Stimulated activated memory B cell treated with anti-CD40 and anti-IgM and Interleukin-4, amounts not matched to agents 10 μg/mL and 1 μg/mL and 100 μg/mL, for 72 hours (primary cell): ENCODE data around the gene DACT1.

ENCODE experiments used
- ATAC-seq: fragments of 150-1000 bp; cut with Tn5 transposase; 2 replicates; pipeline ENCODE4 v1.10.0; 2021
- H3K27ac Mint-ChIP-seq: one replicate; pipeline ENCODE4 v1.8.0; 2022; ENCODE audit warnings: mild to moderate bottlenecking, mixed read lengths
- H3K27me3 Mint-ChIP-seq: one replicate; pipeline ENCODE4 v1.8.0; 2022; ENCODE audit warnings: mixed read lengths
- H3K36me3 Mint-ChIP-seq: one replicate; pipeline ENCODE4 v1.8.0; 2022; ENCODE audit warnings: mixed read lengths
- H3K4me1 Mint-ChIP-seq: one replicate; pipeline ENCODE4 v1.8.0; 2022; ENCODE audit warnings: mixed read lengths
- H3K4me3 Mint-ChIP-seq: one replicate; pipeline ENCODE4 v1.8.0; 2022; ENCODE audit warnings: mild to moderate bottlenecking, moderate library complexity, mixed read lengths
- H3K9me3 Mint-ChIP-seq: one replicate; pipeline ENCODE4 v1.8.0; 2022; ENCODE audit warnings: mixed read lengths

Gene DACT1

DNA sequence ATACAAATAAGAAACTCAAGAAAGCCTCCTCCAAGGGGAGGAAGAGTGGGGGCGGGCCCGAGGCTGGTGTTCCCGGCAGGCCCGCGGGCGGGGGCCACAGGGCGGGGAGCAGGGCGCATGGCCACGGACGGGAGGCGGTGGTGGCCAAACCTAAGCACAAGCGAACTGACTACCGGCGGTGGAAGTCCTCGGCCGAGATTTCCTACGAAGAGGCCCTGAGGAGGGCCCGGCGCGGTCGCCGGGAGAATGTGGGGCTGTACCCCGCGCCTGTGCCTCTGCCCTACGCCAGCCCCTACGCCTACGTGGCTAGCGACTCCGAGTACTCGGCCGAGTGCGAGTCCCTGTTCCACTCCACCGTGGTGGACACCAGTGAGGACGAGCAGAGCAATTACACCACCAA is 8.7 kb downstream of the DACT1 start:
- H3K4me1 Mint-ChIP-seq = no peaks in the 10 kb centered on the region
- H3K27ac Mint-ChIP-seq = no peak overlapping the region
- no peak overlapping the region for H3K4me3 Mint-ChIP-seq
- ATAC-seq = peak; percentile 34
- no peaks in the 10 kb centered on the region for H3K9me3 Mint-ChIP-seq
- H3K27me3 Mint-ChIP-seq = peaks cover 13% of the 10 kb centered on the region
- no peaks in the 10 kb centered on the region for H3K36me3 Mint-ChIP-seq

DNA sequence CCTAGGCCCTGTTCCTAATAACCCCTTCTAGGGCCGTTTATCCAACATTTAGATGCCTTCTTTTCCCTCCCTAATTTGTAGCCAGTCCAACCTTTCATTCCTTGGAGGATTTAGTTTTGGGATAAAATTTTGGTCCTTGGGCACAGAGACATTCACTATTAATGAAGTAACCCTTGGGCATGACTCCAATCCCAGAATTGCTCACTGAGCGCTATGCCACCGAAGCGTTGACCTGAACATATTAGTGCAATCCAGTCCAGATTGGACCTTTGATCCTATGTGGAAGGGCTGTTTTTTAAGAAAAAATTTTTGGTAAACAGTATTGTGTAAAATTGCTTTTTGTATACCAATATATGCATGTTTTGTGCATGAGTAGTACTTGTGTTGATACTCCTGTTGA is 10.0 kb downstream of the DACT1 start:
- Mint-ChIP-seq H3K9me3 (no peaks in the 10 kb centered on the region), H3K27ac (no peak overlapping the region), H3K4me1 (no peaks in the 10 kb centered on the region), H3K36me3 (no peaks in the 10 kb centered on the region), H3K27me3 (peaks cover under 1% of the 10 kb centered on the region), H3K4me3 (no peak overlapping the region)
- ATAC-seq = no peak

DNA sequence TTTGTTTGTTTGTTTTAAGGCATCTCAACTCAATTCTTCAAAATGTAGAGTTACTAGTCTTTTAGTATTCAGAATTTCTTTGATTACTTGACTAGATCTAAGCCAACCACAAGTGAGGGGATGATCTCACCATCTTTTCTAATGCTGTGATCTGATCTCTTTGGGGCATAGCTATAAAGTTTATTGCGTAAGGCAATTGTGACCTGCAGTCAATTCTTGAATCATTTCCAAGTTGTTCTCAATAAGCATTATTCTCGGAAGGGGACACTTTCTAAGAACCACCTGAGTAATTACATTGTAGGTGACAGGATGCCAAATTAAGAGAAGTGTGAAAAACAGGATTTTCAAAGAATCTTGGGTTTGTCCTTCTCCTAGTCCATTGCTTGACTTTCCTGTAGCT is 13.1 kb downstream of the DACT1 start:
- Mint-ChIP-seq H3K27me3 (no peaks in the 10 kb centered on the region), H3K9me3 (no peaks in the 10 kb centered on the region), H3K27ac (no peak overlapping the region), H3K4me1 (no peaks in the 10 kb centered on the region), H3K4me3 (no peak overlapping the region), H3K36me3 (no peaks in the 10 kb centered on the region)
- no peak for ATAC-seq

DNA sequence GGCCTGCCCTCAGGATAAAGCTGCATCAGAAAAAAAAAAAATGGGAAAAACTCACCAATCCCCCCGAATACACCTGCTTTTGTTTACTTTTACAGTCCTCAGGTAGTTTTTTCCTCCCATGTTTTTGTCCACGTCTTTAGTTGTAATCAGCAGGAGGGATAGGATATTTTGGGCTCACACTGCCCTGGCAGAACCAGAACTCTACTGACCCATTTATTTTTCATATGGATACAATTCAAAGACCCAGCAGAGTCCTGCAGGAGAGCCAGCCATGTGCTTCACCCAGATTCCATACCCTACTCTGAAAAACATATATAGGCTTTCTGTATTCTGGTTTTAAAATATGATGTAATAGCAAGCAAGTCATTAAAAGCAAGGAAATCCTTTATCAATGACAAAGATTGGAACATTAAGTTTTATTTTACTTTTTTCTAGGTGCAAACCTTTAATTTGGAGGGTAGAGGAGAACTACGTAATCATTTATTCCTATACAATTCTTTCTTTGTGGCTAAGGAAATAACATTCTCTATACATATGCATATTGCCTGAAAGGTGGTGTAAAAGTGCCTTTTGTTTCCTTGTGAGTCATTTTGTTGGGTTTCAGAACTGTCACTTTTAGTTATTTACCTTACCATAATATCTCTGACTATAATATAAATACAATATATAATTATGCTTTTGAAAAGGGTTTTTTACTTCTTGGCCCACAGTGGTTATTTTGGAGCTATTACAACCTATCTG is 19.1 kb downstream of the DACT1 start:
- Mint-ChIP-seq H3K9me3 (no peaks in the 10 kb centered on the region), H3K27me3 (no peaks in the 10 kb centered on the region), H3K36me3 (no peaks in the 10 kb centered on the region), H3K27ac (no peak overlapping the region), H3K4me1 (no peaks in the 10 kb centered on the region), H3K4me3 (no peak overlapping the region)
- no peak for ATAC-seq

DNA sequence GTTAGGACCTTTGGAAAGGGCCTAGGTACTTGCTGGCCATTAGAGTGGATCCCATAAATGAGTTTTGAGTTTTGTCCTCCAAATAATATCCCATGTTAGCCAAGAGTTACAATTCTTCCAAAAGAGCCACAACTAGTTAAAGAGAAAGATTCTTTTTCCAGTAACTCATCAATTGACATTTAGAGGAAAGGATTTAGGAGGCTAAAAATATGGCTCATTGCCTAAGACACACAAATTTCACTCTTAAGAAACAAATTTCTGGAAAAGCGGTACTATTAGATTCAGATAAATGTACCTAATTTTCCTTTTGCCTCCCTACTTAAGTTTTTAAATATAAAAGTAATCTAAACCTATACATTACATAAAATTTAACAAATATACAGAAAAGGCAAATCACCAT is 21.3 kb downstream of the DACT1 start:
- no peak overlapping the region for H3K4me3 Mint-ChIP-seq
- ATAC-seq = no peak

DNA sequence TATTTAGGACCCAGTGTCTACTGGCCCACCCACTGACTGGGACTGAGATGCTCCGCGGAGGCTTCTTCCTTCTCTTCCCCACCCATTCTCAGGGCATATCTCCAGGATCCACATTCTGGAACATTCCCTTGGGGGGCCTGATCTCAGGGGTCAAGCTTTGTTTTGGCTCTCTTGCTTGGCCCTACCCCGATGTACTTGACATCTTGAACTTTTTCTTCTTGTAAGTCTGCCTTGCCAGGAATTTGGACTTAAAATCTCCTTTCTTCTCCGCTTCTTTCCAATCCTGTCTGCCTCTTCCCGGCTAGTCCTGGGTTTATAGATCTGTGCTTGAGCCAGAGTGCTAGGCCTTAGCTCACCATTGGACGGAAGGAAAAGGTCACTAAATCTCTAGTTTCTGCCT is 22.1 kb downstream of the DACT1 start:
- no peaks in the 10 kb centered on the region for H3K36me3 Mint-ChIP-seq

More for the DNA sequence above, 21.3 kb downstream of the DACT1 start:
- no peaks in the 10 kb centered on the region for H3K36me3 Mint-ChIP-seq
- no peaks in the 10 kb centered on the region for H3K9me3 Mint-ChIP-seq
- H3K27ac Mint-ChIP-seq = no peak overlapping the region
- H3K4me1 Mint-ChIP-seq = no peaks in the 10 kb centered on the region
- peaks cover under 1% of the 10 kb centered on the region for H3K27me3 Mint-ChIP-seq

DNA sequence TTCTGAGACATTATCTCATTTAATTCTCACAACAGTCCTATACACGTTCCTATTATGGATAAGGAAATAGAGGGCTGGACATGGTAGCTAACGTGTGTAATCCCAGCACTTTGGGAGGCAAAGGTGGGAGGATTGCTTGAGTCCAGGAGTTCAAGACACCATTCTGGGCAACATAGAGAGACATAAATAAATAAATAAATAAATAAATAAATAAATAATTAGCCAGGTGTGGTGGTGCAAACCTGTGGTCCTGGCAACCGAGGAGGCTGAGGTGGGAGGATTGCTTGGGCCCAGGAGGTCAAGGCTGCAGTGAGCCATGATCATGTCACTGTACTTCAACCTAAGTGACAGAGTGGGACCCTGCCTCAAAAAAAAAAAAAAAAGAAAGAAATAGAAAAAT is 22.6 kb downstream of the DACT1 start:
- no peak for ATAC-seq
- Mint-ChIP-seq H3K27me3 (peaks cover 14% of the 10 kb centered on the region), H3K9me3 (no peaks in the 10 kb centered on the region), H3K4me3 (no peak overlapping the region), H3K4me1 (no peaks in the 10 kb centered on the region), H3K36me3 (no peaks in the 10 kb centered on the region), H3K27ac (no peak overlapping the region)

More for the DNA sequence above, 22.1 kb downstream of the DACT1 start:
- Mint-ChIP-seq H3K4me3 (no peak overlapping the region), H3K27ac (no peak overlapping the region), H3K9me3 (no peaks in the 10 kb centered on the region), H3K4me1 (no peaks in the 10 kb centered on the region), H3K27me3 (peaks cover 8% of the 10 kb centered on the region)
- no peak for ATAC-seq

DNA sequence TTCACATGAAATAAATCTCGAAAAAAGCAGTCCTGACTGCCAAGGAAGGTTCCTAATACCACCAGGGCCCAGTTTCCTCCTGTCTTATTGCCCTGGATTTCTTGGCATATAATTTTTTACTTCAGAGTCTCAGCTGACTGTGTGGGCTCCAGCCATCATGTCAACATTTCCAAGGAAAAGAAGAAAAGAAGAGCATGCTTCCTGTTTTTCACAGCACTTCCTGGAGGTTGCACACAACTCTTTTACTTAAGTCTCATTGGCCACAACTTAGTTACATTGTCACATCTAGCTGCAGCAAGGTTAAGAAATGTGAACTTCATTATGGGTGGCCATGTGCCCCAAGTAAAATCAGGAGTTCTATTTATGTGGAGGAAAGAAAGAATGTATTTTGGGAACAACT is 24.3 kb downstream of the DACT1 start:
- H3K36me3 Mint-ChIP-seq = no peaks in the 10 kb centered on the region
- no peaks in the 10 kb centered on the region for H3K4me1 Mint-ChIP-seq
- no peak overlapping the region for H3K4me3 Mint-ChIP-seq
- no peak overlapping the region for H3K27ac Mint-ChIP-seq
- H3K9me3 Mint-ChIP-seq = no peaks in the 10 kb centered on the region
- H3K27me3 Mint-ChIP-seq = peaks cover 16% of the 10 kb centered on the region
- no peak for ATAC-seq

DNA sequence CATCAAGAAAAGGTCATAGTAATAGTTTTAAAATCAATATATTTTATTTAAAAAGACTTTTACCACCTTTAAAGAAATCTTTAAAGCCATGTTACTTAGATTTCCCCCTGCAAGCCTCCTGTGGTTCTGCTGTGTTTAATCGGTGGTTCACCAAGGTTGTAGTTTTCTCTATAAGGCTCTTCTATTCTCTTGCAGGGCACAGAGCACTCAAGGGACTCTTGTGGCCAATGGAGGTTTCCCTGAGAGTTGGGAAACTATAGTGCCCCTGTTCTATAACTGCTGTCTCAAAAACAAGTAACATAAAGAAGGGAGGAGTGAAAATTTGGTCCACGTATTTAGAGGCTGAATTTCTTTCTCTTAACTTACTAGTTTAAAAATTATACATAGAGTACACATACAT is 25.0 kb downstream of the DACT1 start:
- Mint-ChIP-seq H3K9me3 (no peaks in the 10 kb centered on the region), H3K4me1 (no peaks in the 10 kb centered on the region), H3K36me3 (no peaks in the 10 kb centered on the region), H3K4me3 (no peak overlapping the region), H3K27ac (no peak overlapping the region), H3K27me3 (peaks cover 16% of the 10 kb centered on the region)
- no peak for ATAC-seq

DNA sequence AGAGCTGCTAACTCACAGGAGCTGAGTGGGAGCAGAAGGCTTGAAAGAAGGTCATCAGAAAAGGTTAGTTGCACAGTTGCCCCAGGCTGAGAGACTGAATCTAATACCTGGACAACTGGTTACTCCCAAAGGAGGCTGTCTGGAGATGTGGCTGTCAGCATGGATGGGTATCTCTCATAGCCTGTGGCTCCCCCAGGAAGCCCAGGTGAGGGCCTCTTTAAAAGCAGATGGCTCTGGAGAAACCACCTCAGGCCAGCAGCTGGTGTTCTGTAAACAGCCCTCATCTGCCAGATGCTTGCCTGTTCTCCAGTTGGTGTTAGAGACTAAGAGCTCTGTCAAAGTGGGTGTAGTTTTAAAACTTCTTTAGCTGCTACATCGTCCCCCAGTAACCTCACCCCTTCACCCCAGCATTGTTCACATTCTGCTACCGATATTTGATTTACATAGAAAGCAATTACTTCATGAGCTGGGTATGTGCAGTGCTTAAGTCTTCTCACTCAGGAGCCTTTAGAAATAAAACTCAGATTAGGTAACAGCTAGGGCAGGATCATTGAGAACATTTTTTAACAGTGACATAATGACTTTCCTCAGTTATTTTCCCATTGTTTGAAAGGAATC is 25.8 kb downstream of the DACT1 start:
- ATAC-seq = no peak
- Mint-ChIP-seq H3K9me3 (no peaks in the 10 kb centered on the region), H3K27me3 (peaks cover 16% of the 10 kb centered on the region), H3K4me1 (no peaks in the 10 kb centered on the region), H3K36me3 (no peaks in the 10 kb centered on the region), H3K4me3 (no peak overlapping the region), H3K27ac (no peak overlapping the region)

DNA sequence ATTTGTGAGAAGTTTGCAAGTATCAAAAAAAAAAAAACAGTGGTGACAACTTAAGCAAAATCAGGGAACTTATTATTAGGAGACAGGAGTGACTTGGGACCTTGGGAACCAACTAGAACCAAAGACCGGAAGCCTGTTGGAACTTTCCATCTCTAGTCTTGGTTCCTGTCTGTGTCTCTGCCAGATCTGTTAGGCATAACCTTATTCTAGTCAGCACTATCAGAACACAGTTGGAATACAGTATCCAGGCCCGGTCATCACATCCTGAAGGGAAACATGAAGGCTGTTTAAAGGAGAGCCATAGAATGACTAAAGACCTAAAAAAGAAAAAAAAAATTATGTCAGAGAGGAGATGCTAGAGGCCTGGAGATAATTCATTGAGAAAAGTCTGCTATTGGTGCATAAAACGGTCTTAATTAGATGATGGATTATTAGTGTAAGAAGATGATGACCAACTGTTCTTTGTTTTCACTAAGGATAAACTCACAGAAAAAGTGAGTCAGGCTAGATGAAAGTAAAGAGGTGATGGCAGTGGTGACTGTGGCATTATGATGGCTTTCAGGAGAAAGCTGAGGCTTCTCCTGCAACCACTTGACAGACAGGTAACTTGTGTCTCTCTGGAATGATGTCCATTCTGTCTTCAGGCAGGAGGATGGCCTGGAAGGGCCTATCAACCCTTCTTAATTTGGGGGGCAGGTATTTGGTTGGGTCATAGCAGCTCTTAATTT is 28.2 kb downstream of the DACT1 start:
- Mint-ChIP-seq H3K4me3 (no peak overlapping the region), H3K36me3 (no peaks in the 10 kb centered on the region), H3K9me3 (no peaks in the 10 kb centered on the region), H3K27ac (no peak overlapping the region), H3K4me1 (no peaks in the 10 kb centered on the region), H3K27me3 (peaks cover 16% of the 10 kb centered on the region)
- ATAC-seq = peak; percentile 21

DNA sequence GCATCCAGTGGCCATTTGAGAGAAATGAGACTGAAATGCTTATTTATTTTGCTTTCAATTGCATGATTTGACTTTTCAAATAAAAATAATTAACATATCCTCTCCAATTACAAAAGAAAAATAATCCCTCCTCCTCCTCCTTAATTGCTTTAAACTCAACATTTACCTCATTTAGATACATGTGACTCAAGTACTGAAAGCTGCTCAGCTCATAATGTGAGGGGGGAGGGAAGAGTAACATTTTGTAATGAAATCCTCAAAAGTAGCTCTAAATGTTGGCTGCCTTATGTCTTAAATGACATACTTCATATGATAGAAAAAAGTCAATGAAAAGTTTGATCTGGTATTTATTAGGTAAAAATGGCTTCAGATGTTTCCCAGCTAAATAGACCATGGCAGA is 29.0 kb downstream of the DACT1 start:
- no peaks in the 10 kb centered on the region for H3K4me1 Mint-ChIP-seq
- no peak for ATAC-seq
- peaks cover 16% of the 10 kb centered on the region for H3K27me3 Mint-ChIP-seq
- H3K9me3 Mint-ChIP-seq = no peaks in the 10 kb centered on the region
- H3K4me3 Mint-ChIP-seq = no peak overlapping the region
- no peaks in the 10 kb centered on the region for H3K36me3 Mint-ChIP-seq
- no peak overlapping the region for H3K27ac Mint-ChIP-seq

DNA sequence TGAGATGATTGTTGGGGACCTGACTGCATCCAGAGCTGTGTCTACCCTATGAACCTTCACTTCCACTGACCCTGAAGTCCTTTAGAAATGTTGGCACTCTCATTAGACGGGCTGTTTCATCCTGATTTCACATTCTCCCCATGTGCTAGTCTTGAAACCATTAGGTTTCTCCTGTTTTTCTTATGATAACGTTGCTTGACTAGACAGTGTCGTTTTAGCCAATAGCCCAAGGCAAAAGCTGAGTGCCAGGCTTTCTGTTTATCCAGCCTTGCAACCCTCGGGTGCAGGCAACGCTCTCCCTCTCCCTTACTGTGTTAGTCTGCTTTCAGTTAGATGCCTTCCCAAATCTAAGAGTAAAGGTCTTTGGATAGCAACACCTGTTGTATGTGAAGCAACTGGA is 30.1 kb downstream of the DACT1 start:
- Mint-ChIP-seq H3K36me3 (no peaks in the 10 kb centered on the region), H3K4me1 (no peaks in the 10 kb centered on the region), H3K27me3 (peaks cover 23% of the 10 kb centered on the region), H3K27ac (no peak overlapping the region), H3K9me3 (no peaks in the 10 kb centered on the region), H3K4me3 (no peak overlapping the region)
- ATAC-seq = no peak

DNA sequence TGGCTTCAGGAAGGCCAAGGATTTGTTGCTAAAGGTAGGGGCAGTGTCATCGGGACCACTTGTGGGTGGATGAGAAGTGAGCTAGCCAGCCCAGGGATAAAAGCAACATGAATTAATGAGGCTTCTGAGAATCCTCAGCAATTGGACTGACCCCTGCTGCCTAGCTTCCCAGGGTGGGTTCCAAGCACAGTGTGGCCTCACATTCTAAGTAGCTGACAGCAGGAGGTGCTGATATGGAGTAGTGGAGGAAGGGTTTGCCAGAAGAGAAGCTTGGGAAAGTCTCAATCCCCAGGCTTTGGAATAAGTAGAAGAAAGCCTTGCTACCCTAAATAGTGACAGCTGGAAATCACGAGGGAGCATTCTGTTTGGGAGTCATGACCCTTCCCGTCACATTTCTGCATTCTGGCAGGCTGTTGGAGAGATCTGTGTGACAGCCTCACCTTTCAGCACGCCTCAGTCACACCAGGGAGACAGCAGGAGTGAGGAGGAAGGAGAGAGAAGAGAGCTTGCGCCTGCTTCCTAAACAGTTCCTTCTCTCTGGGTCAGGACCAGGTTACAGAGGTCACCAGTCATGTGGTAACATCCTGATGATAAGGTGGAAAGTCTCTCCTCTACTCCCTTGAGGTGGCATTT is 31.2 kb downstream of the DACT1 start:
- ATAC-seq = no peak
- Mint-ChIP-seq H3K9me3 (no peaks in the 10 kb centered on the region), H3K36me3 (no peaks in the 10 kb centered on the region), H3K27me3 (peaks cover 27% of the 10 kb centered on the region), H3K4me3 (no peak overlapping the region), H3K27ac (no peak overlapping the region), H3K4me1 (no peaks in the 10 kb centered on the region)

DNA sequence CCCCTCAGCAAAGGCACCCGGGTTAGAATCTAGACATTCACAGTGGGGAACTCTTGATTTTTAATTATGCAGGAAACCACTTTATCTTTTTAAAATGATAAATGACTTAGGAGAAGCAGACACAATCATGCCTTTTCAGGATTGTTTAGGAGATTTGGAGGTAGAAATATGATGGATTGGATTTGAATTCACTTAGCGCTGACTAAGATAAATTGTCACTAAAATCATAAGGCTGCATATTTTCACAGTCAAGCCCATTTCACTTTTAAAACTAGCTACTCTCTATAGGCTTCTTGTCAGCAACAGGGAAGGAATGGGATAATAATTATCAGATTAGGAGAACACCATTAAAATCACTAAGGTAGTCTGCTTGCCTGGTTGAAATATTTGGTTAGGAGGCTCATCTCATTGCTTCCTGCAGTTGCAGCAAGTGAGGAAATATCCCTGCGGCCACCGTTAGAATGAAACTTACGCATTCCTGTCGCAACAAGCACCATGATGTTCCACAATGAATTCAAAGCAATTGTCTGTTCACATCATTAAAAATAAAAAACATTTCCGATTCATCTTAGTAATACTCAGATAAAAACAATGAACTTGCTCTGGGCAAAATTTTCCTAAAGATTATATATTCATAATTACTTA is 31.9 kb downstream of the DACT1 start:
- no peak for ATAC-seq
- H3K27ac Mint-ChIP-seq = no peak overlapping the region
- H3K4me1 Mint-ChIP-seq = no peaks in the 10 kb centered on the region
- no peaks in the 10 kb centered on the region for H3K36me3 Mint-ChIP-seq
- no peaks in the 10 kb centered on the region for H3K9me3 Mint-ChIP-seq
- H3K27me3 Mint-ChIP-seq = peaks cover 21% of the 10 kb centered on the region
- H3K4me3 Mint-ChIP-seq = no peak overlapping the region
